Natural killer cell (primary cell): ENCODE measurements around the gene ZNF618. TPM values are rescaled to one million over a fixed set of nuclear protein-coding genes. Genes with fewer than 3 reads are reported as not detected.

Source experiments
- ATAC-seq, 3 donors: fragments of 150-1000 bp in 2 of 3; fragments of 200-7000 bp in 1 of 3; cut with Tn5 transposase; 1 replicate in 1 of 3; 2 replicates in 2 of 3; pipeline ENCODE4 v1.10.0; 2021; ENCODE audit warnings: mild to moderate bottlenecking in 2 of 3, moderate library complexity in 2 of 3
- DNase-seq, 2 donors: peaks; one replicate each; pipeline versions ENCODE4 v3.0.0 to v3.0.0-alpha.2; 2013 to 2021; ENCODE audit warnings: mixed read lengths in 1 of 2
- H3K27ac ChIP-seq: one replicate; pipeline ENCODE4 v1.5.1; 2013; ENCODE audit warnings: mild to moderate bottlenecking, low read length
- H3K27me3 ChIP-seq: one replicate; pipeline ENCODE4 v1.6.1; 2013; ENCODE audit warnings: low read length; ENCODE audit not compliant: control insufficient read depth, insufficient read depth
- H3K36me3 ChIP-seq: one replicate; pipeline ENCODE4 v1.6.1; 2013; ENCODE audit warnings: low read length; ENCODE audit not compliant: control insufficient read depth, insufficient read depth
- H3K4me1 ChIP-seq: one replicate; pipeline ENCODE4 v1.6.1; 2013; ENCODE audit warnings: low read length; ENCODE audit not compliant: control insufficient read depth, insufficient read depth
- H3K4me3 ChIP-seq: one replicate; pipeline ENCODE4 v1.5.1; 2013; ENCODE audit warnings: low read length
- H3K9me3 ChIP-seq: one replicate; pipeline ENCODE4 v1.6.1; 2013; ENCODE audit warnings: low read length; ENCODE audit not compliant: control insufficient read depth, insufficient read depth
- H3K27ac Mint-ChIP-seq, 2 donors: one replicate each; pipeline ENCODE4 v1.8.0; 2022; ENCODE audit warnings: mild to moderate bottlenecking in 2 of 2, mixed read lengths in 2 of 2, moderate library complexity in 1 of 2
- H3K27me3 Mint-ChIP-seq, 2 donors: one replicate each; pipeline ENCODE4 v1.8.0; 2022; ENCODE audit warnings: low read depth in 2 of 2, mixed read lengths in 2 of 2
- H3K36me3 Mint-ChIP-seq: one replicate; pipeline ENCODE4 v1.8.0; 2022; ENCODE audit warnings: mixed read lengths
- H3K4me1 Mint-ChIP-seq, 2 donors: one replicate each; pipeline ENCODE4 v1.8.0; 2022; ENCODE audit warnings: mixed read lengths in 2 of 2
- H3K4me3 Mint-ChIP-seq: one replicate; pipeline ENCODE4 v1.8.0; 2022; ENCODE audit warnings: mild to moderate bottlenecking, moderate library complexity, mixed read lengths
- H3K9me3 Mint-ChIP-seq, 2 donors: one replicate each; pipeline ENCODE4 v1.8.0; 2022; ENCODE audit warnings: mixed read lengths in 2 of 2
- WGBS: methylation state at CpG from one replicate; pipeline ENCODE4 v1.1.7; 2013; ENCODE audit warnings: missing lambda C conversion rate; ENCODE audit not compliant: insufficient coverage; 5-methylcytosine and 5-hydroxymethylcytosine counted together
- intact Hi-C: fragments of 100-400 bp; cut with micrococcal nuclease; formaldehyde crosslinking; loops from one replicate; pipeline ENCODE4 v1.14.2; 2022
- total RNA-seq, 4 donors: library from RNA; stranded (reverse); fragments of 120-200 nt in 1 of 4; gene quantifications; one replicate each; pipeline versions ENCODE4 v1.2.3 to v1.2.4, GENCODE V29; 2013 to 2022
- TF ChIP-seq, protein P1 (sequence below): fragments of 200-600 bp; IDR thresholded peaks from one replicate; pipeline ENCODE4 v1.8.0; 2022; ENCODE audit warnings: antibody characterized with exemption

ZNF618 gene
- total RNA-seq, 3 donors from 2014 or later (not counting 1 experiment from before 2014, with no cell fraction given), result 9.2 to 10.7 (median 10.0) TPM

DNA sequence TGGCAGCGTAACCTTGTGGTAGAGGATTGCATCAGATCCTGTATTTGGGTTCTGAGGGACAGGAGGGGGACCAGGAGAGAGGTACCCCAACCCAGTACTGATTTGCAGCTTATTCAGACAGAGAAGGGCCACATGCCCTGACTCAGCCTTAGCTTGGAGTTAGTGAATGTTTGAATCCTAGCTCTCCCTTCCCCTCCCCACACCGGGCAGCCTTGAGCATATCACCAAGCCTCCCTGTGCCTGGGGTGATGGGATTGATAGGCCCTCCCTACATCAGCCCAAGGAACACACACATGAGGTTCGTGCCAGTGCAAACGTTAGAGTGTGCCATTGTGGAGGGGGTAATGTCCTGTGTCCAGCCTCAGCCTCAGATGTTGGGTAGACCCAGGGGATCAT lies 130.0 kb downstream of the ZNF618 start:
- H3K27me3 Mint-ChIP-seq, result no peaks in the 10 kb centered on the region
- H3K36me3 Mint-ChIP-seq, result no peaks in the 10 kb centered on the region
- H3K4me1 ChIP-seq, result no peaks in the 10 kb centered on the region
- intact Hi-C loops, result no loop called here
- H3K4me3 ChIP-seq, result no peak overlapping the region
- H3K27ac Mint-ChIP-seq, result no peak overlapping the region
- no peaks in the 10 kb centered on the region for H3K9me3 Mint-ChIP-seq
- no peaks in the 10 kb centered on the region for H3K9me3 ChIP-seq
- TF ChIP-seq, protein P1, sequence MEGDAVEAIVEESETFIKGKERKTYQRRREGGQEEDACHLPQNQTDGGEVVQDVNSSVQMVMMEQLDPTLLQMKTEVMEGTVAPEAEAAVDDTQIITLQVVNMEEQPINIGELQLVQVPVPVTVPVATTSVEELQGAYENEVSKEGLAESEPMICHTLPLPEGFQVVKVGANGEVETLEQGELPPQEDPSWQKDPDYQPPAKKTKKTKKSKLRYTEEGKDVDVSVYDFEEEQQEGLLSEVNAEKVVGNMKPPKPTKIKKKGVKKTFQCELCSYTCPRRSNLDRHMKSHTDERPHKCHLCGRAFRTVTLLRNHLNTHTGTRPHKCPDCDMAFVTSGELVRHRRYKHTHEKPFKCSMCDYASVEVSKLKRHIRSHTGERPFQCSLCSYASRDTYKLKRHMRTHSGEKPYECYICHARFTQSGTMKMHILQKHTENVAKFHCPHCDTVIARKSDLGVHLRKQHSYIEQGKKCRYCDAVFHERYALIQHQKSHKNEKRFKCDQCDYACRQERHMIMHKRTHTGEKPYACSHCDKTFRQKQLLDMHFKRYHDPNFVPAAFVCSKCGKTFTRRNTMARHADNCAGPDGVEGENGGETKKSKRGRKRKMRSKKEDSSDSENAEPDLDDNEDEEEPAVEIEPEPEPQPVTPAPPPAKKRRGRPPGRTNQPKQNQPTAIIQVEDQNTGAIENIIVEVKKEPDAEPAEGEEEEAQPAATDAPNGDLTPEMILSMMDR, result no peak
- H3K27me3 ChIP-seq, result no peaks in the 10 kb centered on the region
- WGBS, result 95% methylated on average over 1 of the region's 4 CpGs
- H3K4me1 Mint-ChIP-seq, result no peaks in the 10 kb centered on the region
- DNase-seq, result peak in 1 of 2 donors; percentile 2
- ATAC-seq, result no peak
- H3K27ac ChIP-seq, result no peak overlapping the region
- no peaks in the 10 kb centered on the region for H3K36me3 ChIP-seq
- H3K4me3 Mint-ChIP-seq, result no peak overlapping the region

DNA sequence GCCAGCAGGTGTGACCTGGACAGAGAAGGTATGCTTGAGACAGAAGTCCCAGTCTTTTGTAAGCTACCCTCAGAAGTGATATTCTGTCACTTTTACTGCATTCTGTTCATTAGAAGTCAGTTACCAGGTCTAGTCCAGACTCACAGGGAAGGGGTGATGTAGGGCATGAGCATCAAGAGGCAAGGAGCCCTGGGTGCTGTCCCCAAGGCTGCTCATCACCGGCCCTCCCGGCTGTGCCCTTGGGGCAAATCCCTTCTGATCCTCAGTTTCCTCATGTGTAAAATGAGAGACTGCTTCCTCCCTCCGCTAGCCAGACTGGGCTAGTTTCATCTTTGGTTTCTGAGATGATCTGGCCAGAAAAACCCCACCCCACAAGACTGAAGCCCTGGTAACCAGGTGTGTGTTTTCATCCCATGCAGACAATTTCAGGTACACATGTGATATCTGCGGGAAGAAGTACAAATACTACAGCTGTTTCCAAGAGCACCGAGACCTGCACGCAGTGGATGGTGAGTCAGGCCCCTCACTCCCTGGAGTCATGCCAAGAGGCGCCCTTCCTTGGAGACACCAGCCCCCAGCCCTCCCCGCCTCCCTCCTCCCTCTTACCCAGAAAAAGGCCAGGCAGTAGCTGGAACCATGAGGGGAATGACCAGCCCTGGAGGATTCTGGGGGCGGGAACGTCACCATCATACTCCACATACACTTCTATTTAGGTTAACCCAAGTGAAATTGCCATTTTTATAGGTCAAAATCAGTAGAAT lies 131.0 kb downstream of the ZNF618 start:
- Mint-ChIP-seq H3K4me1 (no peaks in the 10 kb centered on the region), H3K9me3 (no peaks in the 10 kb centered on the region), H3K36me3 (no peaks in the 10 kb centered on the region), H3K4me3 (no peak overlapping the region), H3K27ac (no peak overlapping the region), H3K27me3 (no peaks in the 10 kb centered on the region)
- DNase-seq (peak in 1 of 2 donors; percentile 4), ATAC-seq (no peak)
- no peaks in the 10 kb centered on the region for H3K4me1 ChIP-seq
- 82% methylated on average over 10 of the region's 10 CpGs for WGBS
- no peaks in the 10 kb centered on the region for H3K27me3 ChIP-seq
- H3K27ac ChIP-seq, result no peak overlapping the region
- no peaks in the 10 kb centered on the region for H3K9me3 ChIP-seq
- intact Hi-C loops, result no loop called here
- no peak overlapping the region for H3K4me3 ChIP-seq
- TF ChIP-seq, protein P1, result no peak
- H3K36me3 ChIP-seq, result no peaks in the 10 kb centered on the region

DNA sequence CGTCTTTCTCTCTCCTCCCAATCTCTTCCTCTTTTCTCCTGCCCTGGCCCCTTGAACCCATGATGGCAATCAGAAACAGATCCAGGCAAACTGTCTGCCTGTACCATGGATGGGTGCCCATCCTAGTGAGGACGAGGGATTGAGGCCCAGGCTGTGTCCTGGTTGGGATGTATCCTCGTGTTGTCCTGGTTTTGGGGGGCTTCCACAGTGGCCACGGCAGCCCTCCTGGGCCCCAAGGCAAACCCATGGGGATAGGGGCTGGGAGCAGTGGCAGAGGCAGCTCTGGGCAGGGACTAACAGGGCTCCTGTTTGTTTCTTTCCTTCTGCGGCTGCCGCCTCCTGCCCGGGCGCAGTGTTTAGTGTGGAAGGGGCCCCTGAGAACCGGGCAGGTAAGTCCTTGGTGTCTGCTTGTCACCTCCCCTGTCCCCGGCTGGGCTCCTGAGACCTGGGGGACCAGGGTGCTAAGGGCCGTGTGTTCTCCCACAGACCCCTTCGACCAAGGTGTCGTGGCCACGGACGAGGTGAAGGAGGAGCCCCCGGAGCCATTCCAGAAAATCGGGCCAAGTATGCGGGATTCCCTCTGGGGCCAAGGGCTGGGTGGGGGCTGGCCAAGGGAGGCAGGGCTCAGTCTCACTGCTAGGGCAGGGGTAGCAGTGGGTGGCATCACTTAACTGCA lies 132.0 kb downstream of the ZNF618 start:
- H3K27ac Mint-ChIP-seq, result no peak overlapping the region
- no peak for ATAC-seq
- intact Hi-C loops, result no loop called here
- H3K36me3 ChIP-seq, result no peaks in the 10 kb centered on the region
- no peaks in the 10 kb centered on the region for H3K4me1 Mint-ChIP-seq
- H3K27me3 ChIP-seq, result no peaks in the 10 kb centered on the region
- no peak overlapping the region for H3K4me3 ChIP-seq
- DNase-seq, result peak in 1 of 2 donors; percentile 11
- H3K4me1 ChIP-seq, result no peaks in the 10 kb centered on the region
- H3K4me3 Mint-ChIP-seq, result no peak overlapping the region
- no peaks in the 10 kb centered on the region for H3K9me3 Mint-ChIP-seq
- no peak overlapping the region for H3K27ac ChIP-seq
- no peaks in the 10 kb centered on the region for H3K9me3 ChIP-seq
- TF ChIP-seq, protein P1, result no peak
- no peaks in the 10 kb centered on the region for H3K36me3 Mint-ChIP-seq
- H3K27me3 Mint-ChIP-seq, result no peaks in the 10 kb centered on the region
- 92% methylated on average over 18 of the region's 18 CpGs for WGBS
